Bone marrow (tissue), 2 donors: Measurements from ENCODE around the gene WNT8B.

Source experiments
- DNase-seq, 2 donors: peaks; one replicate each; lab custom pipeline; 2025; lab: John Stamatoyannopoulos, UW

WNT8B gene, protein sequence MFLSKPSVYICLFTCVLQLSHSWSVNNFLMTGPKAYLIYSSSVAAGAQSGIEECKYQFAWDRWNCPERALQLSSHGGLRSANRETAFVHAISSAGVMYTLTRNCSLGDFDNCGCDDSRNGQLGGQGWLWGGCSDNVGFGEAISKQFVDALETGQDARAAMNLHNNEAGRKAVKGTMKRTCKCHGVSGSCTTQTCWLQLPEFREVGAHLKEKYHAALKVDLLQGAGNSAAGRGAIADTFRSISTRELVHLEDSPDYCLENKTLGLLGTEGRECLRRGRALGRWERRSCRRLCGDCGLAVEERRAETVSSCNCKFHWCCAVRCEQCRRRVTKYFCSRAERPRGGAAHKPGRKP

DNA sequence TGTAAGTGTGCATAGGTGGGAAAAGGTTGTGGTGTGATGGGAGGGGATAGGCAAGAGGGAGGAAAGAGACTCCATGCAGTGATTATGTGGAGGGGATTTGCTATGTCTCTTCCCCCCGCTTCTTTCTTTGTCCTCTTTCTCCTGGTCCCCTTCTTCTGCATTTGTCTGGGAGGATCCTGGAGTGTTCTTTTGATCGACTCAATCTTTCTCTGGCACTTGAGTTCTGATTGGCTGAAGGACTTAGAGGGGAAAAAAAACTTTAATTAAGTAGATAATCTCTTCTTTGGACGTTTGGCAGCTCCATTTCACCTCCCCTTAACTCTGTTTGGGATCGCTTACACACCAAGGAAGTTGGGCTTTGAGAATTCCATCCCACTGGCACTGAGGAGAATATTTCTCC lies at the start of gene WNT8B:
WNT8B (plus strand) TSS at position 301 of the 400 bp plus-strand sequence. CDS start 160 bp downstream, outside the sequence.
- no peak for DNase-seq

DNA sequence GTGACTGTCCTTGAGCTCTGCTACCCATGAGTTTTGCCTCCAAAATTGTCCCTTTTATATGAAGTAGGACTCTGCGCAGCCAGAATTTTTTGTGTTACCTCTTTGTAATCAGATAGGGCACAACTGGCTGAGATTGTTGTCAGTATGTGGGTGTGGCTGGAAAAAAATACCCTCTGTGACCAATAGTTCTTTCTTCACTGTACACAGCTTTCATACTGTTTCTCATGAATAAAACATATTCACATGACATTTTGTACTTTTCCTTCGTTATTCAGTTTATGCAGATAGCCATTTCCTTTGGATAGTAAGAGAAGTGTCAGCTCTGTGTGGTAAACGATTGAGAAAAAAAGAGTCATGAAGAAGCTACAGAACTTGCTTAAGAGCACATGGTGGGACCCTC lies 49.6 kb upstream of the WNT8B start:
- DNase-seq, result no peak

DNA sequence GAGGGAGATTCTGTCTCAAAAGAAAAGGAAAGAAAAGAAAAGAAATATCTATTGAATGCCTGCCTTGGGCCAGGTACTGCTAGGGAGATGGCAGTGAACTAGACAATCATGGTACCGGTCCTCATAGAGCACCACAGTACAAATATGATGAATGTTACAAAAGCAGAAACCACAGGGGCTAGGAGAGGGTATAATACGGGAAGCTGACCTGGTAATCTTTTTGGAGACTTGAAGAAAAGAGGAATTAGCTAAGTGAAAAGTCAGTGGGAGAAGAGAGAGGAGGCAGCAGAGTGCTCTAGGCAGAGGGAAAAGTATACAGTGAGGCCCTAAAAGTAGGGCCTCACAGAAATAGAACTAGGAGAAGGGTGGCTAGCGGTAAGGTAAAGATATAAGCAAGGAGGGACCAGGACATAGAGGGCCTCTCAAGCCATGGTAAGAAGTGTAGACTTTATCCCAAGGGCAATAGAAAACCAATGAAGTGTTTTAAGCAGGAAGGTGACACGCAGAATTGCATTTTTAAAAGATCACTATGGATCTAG lies 42.8 kb upstream of the WNT8B start:
- DNase-seq, result no peak

DNA sequence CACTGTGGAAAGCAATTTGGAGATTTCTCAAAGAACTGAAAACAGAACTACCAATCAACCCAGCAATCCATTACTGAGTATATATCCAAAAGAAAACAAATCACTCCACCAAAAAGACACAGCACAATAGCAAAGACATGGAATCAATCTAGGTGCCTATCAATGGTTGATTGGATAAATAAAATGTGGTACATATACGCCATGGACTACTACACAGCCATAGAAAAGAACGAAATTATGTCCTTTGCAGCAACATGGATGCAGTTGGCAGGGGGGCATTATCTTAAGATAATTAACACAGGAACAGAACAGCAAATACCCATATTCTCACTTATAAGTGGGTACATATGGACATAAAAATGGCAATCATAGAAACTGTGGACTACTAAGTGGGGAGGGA lies 35.4 kb upstream of the WNT8B start:
- no peak for DNase-seq

DNA sequence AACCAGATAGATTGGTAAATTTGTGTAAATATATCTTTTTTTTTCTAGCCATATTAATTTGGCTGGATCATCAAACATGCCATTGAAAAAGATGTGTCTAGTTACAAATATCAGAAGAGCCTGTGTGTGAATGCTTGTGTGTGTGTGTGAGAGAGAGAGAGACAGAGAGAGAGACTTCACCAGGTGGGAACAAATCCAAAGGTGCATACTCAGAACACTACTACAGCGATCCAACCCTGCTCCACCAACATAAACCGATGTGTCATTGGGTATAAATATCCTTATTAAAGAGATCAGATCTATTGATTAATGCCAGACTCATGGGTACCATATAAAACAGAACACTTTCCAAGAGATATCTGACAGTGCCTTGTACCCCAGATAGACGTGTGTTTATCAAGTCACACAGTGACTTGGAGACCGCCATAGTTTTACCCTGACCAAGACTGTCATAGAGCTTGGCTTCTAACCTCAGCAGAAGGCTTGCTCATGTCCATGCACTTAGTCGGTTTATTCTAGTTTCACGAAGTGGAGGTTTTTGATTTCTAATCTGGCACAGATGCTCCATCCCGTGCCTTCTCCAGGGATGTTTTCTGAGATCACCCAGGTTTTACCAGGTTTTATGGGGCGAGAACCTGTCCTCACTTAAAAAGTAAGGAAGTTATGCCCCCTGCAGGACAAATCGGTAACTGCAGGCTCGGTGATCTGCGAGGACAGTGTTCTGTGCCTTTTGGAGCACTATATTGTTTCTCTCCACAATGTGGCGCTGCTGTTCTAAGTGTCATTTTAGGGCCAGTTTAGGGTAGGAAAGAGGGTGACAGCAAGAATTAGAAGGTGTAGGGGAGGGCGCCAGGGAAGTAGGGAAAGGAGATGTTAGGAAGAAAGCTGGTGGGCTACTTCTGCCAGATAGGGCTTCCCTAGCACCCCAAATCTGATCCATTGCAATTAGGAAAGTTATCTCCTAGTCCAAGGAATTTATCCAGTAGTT lies 29.3 kb upstream of the WNT8B start:
- peak; percentile 67 to 95 for DNase-seq

DNA sequence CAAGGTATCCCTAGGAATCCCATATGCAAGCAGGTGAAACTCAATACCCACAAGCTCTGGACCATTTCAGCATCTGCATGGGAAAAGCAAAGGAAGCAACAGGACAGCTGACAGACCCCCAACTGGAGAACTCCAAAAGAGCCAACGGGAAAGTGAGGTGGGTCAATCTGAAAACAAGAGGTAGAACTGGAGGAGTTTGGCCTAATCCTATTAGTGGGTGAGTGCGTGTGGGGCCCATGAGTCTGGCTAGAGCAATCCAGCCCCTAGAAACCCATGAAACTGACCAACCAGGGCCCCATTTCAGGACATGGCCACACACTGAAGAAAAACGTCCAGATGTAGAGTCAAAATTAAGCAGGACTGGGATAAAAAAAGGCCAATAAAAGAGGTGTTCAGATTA lies 26.6 kb upstream of the WNT8B start:
- DNase-seq, result no peak

DNA sequence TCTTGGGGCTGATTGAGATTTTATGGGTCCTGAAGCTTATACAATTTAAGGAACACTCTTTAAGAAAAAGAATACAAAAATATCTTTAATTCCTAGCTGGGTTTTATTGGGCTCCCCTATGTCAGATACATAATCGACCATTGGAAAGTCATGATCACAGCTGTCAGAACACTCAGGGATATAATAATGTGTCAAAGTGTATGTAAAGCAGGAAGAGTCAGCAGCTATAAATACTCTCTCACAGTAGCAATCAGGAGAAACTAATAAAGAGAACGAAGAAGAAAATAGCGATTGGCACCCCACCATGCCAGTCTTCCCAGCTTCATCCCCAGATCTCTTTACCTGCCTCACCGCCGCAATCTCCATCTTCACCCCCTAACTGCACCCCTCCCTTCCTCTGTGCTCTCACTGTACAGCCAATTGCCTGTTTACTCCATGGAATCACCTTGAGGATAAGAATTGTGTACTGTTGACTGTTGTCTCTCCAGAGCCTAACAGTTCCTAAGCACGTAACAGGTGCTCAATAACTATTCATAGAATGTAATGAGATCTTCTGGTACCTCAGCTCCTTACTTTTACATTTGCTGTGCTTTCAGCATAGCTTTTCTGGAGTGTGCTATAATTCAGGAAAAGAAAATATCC lies 24.0 kb upstream of the WNT8B start:
- no peak for DNase-seq

DNA sequence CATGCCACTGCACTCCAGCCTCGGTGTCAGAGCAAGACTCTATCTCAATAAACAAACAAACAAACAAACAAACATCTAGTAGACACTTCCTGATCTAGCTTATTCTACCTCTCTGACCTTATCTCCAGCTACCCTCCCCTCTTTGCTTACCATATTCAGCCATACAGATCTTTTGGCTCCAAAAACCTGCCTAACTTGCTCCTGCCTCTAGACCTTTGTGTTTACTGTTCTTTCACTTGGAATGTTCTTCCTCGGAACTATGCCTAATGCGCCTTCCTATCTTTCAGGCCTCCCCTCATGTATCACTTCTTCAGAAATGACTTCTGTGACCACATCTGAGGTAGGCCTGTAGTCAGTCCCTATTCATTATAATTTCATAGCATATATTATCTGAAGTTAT lies 20.3 kb upstream of the WNT8B start:
- DNase-seq, result no peak

DNA sequence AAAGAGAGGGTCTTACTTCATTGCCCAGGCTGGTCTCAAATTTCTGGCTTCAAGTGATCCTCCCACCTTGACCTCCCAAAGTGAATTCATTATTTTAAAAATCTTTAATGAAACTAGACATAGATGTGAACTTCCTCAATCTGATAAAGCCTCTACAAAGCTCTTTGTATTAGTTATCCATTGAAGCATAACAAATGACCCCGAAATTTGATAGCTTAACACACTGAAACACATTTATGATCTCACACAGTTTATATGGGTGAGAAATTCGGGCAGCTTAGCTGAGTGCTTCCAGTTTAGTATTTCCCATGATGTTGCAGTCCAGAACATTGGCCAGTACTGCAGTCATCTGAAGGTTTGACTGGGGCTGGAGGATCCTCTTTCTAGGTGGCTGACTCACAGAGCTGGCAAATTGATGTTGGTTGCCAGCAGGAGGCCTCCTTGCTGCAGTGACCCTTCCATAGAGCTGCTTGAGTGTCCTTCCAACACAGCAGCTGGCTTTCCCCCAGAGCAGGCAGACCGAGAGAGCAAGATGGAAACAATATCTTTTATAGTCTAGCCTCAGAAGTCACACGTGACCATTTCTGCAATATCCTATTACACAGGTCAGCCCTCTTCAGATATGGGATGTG lies 16.6 kb upstream of the WNT8B start:
- DNase-seq, result no peak

DNA sequence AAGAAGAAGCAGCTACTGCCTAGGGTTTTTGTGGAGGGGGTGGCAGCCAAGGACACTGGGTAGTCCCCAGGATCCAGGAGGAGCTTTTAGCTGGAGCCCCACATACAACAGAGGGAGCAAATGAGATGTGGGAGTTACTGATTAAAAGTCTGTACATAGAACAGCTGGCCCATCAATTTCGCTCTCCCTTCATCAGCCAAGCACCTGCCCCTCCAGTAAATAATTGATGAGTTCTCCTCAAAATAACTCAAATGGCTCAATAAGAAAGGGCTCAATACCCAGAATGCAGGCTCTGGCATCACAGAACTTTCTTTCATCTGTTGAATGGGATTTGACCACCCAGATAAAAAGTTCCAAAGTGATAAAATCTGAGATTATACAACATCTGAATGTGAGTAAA lies 15.1 kb upstream of the WNT8B start:
- DNase-seq, result no peak

DNA sequence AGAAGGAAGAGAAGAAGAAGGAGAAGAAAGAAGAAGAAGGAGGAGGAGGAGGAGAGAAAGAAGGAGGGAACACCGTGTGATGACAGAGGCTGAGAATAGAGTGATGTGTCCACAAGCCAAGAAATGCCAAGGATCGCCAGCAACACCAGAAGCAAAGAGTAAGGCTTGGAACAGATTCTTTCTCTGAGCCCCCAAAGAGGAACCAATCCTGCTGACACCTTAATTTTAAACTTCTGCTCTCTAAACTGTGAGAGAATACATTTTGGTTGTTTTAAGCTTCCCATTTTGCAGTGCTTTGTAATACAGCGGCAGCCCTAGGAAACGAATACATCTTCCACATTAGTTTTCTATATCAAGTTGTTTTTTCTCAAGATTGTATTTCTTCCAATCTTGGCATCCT lies 13.9 kb upstream of the WNT8B start:
- no peak for DNase-seq

DNA sequence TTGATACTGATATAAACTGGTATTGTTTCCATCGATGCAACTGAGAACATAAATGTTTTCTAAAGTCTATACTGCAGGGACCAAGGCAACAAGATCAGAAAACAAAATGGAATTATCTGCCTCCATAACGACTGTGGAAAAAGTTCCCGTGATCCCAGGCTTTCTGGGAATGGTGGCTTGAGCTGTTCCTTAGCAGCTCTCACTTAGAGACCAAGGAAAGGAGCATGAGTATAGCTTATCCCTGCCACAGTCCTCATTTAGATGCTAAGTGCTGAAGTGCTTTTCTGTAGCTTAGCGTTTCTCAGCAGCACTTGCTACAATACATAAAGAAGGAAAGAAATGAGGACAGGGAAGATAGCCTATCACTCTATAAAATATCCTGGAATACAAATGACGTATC lies 5.5 kb downstream of the WNT8B start:
- DNase-seq, result no peak

DNA sequence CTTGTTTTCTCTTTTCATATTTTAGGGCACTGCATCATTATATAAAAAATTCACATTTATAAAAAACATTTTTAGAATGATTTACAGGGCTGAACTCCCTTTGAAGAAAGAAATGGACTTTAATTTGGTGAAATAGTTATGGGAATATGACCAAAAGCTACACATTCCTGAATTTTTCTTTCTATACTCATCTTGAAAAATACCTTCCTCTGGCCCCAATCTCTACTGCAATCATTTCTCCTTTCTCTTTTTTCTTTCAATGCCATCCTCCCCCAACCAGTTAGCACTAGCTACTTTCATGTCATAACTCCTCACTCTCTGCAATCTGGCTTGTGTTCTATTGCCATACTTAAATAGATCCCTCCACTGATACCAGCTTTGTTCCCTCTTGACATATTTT lies 6.2 kb downstream of the WNT8B start:
- no peak for DNase-seq

DNA sequence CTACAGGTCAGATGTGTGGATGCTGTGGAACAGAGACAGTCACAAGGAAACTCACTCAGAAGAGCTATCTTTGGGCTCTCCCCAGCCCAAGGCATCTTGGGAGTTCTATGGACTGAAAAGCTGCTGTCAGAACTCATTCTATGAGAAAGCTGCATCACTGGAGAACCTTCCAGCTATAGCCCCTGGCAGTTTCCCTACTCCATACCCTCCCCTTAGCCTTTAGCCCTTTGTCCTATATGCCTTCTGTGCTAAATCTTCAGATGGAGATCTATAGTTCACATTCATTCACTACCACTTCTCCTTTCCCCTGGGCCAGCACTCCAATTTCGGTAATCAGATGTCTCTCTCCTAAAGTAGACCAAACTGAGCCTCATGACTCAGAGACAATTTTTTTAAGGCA lies 6.9 kb downstream of the WNT8B start:
- DNase-seq, result no peak

DNA sequence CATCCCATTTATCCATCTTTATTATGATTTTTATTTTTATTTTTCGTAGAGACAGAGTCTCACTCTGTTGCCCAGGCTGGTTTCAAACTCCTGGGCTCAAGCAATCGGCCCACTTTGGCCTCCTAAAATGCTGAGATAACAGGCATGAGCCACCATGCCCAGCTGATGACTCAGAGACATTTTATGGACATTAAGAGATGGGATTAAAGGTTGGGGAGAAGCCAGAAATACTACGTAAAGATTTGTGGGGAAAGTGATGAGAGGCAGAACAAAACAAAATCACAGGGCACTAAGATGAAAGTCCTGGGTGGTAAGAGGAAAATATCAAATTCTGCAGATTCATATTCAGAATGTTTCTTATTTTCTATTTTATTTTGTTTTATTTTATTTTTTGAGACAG lies 7.6 kb downstream of the WNT8B start:
- DNase-seq, result no peak

DNA sequence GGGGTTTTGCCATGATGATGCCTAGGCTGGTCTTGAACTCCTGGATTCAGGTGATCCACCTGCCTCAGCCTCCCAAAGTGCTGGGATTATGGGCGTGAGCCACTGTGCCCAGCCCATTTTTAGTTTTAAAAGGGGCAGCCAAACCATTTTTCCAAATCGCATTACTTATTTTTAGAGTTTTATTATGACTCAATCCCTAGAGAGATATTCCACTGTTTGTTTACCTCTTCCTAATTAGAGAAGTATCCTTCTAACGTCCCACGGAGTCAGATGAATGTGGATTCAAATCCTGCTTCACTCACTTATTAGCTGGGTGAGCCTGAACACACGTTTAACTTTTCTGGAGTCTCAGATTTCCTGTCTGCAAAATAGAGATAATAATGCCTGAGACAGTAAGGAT lies 15.2 kb downstream of the WNT8B start:
- no peak for DNase-seq

DNA sequence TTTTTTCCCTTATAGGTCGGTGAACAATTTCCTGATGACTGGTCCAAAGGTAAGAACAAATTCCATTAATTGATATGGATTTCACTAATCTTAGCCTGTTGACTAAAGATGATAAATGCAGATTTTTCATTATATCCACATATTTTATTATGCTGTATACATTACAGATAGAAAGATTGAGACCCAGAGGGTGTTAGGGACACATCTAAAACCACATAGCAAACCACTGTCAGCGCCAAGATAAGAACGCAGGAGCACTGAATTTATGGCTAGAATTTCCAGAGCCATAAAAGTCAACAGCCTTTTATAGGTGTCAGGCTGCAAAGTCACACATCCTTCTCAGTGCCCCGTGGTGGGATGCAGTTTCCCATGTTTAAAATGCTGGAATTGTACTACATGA lies 16.2 kb downstream of the WNT8B start:
- DNase-seq, result no peak

DNA sequence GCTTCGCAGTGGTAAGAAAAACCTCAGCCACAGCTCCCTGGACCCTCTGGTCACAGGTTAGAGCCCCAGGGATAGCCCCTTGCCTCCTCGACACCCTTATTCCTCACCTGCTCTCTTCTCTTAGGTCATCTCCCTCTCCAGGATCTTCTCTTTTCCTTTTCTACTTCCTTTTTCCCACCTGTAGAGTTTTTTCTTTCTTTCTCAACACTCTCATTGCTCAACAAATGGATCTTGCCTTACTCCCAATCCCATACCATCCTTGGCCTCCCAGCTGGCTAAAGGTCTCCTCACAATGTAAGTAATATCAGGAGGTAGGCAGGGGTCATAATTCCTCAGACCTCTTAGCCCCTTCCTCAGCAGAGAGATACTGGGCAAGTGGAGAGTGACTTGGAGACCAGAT lies 17.2 kb downstream of the WNT8B start:
- no peak for DNase-seq

DNA sequence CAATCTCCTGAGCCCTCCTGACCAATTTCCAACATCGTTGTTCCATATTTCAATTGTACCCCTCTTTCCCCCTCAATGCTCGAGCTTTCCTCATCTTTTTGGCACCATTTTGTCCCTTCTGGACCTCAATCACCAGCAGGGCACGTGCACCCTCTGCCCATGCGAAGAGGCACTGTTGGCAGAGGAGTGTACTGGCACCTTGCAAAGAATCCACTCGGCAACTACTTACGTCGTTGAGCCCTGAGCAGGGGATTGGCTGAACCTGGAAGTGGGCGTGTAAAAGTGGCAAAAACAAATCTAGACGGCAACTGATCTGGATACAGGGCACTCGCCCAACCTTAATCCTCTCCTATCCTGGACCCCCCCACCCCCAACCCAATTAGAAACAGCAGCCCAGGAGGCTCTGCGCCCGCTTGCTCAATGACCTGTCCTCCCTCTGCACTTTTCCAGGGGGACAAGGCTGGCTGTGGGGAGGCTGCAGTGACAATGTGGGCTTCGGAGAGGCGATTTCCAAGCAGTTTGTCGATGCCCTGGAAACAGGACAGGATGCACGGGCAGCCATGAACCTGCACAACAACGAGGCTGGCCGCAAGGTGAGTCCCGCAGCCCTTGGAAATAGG lies 18.8 kb downstream of the WNT8B start:
- DNase-seq, result peak; percentile 81 to 85

DNA sequence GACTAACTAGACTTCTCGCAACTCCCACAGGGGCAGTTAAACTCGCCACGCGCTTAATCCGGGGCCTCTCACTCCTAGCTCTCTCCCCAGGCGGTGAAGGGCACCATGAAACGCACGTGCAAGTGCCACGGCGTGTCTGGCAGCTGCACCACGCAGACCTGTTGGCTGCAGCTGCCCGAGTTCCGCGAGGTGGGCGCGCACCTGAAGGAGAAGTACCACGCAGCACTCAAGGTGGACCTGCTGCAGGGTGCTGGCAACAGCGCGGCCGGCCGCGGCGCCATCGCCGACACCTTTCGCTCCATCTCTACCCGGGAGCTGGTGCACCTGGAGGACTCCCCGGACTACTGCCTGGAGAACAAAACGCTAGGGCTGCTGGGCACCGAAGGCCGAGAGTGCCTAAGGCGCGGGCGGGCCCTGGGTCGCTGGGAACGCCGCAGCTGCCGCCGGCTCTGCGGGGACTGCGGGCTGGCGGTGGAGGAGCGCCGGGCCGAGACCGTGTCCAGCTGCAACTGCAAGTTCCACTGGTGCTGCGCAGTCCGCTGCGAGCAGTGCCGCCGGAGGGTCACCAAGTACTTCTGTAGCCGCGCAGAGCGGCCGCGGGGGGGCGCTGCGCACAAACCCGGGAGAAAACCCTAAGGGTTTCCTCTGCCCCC lies 19.5 kb downstream of the WNT8B start:
- peak; percentile 29 to 48 for DNase-seq

DNA sequence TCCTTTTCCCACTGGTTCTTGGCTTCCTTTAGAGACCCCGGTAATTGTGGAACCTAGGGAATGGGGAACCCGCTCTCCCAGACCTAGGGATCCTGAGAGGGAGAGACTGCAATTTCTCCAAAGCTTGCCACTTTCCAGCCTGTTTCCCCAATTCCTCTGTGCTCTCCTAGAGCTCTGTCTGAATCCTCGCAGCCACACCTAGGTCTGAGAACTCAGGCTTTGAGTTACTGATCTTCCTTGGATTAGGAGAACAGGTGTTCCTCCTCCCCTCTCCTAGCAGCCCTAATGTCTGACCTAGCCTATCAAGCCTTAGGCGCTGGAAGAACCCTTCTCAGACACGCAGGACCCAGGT lies 20.0 kb downstream of the WNT8B start:
- DNase-seq, result no peak
